GM18517 (cell line): Measurements from ENCODE around the gene PEAK3.

ENCODE experiments used
- ATAC-seq: cut with Tn5 transposase; IDR thresholded peaks from one replicate; pipeline ENCODE4 v1.9.1; 2021; ENCODE audit warnings: mild to moderate bottlenecking, moderate library complexity; ENCODE audit not compliant: unreplicated experiment

Gene PEAK3

DNA sequence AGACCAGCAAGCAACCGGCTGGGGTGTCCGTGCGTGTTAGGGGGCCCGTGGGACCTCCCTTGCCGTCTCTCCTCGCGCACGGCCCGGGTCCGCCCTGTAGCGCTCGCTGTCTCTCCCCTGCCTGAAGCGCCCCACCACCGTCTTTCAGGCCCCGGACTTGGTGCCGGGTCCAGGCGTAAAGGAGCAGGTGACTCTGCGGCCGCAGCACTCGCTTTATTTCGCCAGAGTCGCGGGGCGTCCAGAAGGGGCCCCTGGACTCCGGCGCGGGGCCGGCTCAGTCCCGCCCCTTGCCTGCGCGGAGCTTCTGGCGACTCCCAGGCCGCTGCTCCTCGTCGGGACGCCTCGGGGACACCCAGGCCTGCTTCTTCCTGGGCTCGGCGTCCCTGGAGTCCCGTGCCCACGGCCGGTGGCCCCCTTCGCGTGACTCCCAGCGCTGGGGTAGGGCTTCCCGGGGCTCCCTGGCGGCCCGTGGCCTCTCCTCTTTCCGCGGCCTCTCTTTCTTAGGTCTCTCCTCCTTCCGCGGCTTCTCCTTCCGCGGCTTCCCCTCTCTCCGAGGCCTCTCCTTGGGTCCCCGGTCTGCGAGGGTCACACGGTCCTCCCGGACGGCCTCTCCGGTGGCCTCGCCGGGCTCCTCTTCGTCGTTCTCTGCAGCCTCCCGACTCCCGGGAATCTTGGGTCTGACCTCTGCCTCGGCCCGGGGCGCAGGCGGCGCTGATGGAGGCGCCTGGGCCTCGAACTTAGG is 29.7 kb downstream of the PEAK3 start:
- ATAC-seq, result no peak

DNA sequence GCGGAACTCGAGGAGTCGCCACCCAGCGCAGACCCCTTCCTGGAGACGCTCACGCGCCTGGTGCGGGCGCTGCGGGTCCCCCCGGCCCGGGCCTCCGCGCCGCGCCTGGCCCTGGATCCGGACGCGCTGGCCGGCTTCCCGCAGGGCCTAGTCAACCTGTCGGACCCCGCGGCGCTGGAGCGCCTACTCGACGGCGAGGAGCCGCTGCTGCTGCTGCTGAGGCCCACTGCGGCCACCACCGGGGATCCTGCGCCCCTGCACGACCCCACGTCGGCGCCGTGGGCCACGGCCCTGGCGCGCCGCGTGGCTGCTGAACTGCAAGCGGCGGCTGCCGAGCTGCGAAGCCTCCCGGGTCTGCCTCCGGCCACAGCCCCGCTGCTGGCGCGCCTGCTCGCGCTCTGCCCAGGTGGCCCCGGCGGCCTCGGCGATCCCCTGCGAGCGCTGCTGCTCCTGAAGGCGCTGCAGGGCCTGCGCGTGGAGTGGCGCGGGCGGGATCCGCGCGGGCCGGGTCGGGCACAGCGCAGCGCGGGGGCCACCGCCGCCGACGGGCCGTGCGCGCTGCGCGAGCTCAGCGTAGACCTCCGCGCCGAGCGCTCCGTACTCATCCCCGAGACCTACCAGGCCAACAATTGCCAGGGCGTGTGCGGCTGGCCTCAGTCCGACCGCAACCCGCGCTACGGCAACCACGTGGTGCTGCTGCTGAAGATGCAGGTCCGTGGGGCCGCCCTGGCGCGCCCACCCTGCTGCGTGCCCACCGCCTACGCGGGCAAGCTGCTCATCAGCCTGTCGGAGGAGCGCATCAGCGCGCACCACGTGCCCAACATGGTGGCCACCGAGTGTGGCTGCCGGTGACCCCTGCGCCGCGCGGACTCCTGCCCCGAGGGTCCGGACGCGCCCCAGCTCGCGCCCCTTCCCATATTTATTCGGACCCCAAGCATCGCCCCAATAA is 30.6 kb downstream of the PEAK3 start:
- ATAC-seq, result no peak

DNA sequence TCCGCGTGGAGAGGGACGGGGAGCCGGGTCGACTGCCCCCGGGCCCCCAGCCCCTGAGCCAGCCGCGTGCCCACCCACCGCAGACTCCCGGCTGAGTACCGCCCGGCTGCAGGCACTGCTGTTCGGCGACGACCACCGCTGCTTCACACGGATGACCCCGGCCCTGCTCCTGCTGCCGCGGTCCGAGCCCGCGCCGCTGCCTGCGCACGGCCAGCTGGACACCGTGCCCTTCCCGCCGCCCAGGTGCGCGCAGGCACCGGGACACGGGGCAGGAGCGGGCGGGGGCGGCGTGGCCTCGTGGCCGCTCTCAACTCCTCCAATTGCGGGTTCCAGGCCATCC is 31.2 kb downstream of the PEAK3 start:
- no peak for ATAC-seq

DNA sequence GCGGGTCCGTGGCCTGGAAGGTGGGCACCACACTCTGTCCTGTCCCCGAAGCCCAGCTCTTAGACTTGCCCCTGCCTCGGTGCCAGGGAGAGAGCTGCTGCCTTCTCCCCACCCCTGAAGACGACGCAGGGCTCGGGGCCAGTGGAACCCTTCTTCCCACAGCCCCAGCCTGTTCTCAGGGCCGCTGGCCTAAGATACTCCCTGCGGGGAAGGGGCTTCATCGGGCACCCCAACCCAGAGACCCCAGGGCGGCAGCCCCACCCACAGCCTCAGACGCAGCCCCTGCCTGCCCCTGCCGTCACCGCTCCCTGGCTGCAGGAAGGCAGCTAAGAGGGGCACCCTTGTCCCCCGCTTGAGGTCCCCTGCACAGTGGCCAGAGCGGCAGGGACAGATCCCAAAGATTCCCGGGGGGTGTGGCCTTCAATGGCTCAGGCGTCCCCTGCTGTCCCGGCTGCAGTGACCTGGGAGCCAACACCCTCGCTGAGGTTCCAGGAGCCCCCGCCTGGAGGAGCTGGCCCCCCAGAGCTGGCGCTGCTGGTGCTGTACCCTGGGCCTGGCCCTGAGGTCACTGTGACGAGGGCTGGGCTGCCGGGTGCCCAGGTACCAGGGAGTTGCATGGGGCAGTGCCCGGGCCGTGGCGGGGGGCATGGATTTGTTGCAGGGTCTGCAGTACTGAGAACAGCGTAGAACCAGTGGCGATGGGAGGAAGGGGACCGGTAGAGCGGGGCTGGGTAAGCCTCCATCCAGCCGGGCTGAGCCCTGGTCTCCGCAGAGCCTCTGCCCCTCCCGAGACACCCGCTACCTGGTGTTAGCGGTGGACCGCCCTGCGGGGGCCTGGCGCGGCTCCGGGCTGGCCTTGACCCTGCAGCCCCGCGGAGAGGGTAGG is 31.9 kb downstream of the PEAK3 start:
- ATAC-seq, result no peak

DNA sequence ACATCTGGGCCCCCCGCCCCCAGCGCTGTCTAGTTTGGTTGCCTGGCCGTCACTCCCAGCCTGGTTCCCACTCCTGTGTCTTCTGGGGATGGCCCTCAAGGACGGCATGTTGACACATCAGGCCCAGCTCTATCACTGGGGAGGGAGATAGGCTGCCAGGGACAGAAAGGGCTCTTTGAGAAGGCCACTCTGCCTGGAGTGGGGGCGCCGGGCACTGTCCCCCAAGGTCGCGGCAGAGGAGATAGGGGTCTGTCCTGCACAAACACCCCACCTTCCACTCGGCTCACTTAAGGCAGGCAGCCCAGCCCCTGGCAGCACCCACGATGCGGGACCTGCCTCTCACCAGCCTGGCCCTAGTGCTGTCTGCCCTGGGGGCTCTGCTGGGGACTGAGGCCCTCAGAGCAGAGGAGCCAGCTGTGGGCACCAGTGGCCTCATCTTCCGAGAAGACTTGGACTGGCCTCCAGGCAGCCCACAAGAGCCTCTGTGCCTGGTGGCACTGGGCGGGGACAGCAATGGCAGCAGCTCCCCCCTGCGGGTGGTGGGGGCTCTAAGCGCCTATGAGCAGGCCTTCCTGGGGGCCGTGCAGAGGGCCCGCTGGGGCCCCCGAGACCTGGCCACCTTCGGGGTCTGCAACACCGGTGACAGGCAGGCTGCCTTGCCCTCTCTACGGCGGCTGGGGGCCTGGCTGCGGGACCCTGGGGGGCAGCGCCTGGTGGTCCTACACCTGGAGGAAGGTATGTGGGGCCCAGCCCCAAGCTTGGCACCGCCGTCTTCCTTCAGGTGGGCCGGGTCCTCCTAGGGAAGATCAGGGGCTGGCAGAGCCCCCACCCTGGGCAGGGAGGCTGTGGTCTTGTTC is 32.7 kb downstream of the PEAK3 start, which contains the start of gene AMH:
TSS of gene AMH (plus strand) at position 314 of the 857 bp plus-strand sequence. CDS start at position 324, 10 bp downstream.
- no peak for ATAC-seq

DNA sequence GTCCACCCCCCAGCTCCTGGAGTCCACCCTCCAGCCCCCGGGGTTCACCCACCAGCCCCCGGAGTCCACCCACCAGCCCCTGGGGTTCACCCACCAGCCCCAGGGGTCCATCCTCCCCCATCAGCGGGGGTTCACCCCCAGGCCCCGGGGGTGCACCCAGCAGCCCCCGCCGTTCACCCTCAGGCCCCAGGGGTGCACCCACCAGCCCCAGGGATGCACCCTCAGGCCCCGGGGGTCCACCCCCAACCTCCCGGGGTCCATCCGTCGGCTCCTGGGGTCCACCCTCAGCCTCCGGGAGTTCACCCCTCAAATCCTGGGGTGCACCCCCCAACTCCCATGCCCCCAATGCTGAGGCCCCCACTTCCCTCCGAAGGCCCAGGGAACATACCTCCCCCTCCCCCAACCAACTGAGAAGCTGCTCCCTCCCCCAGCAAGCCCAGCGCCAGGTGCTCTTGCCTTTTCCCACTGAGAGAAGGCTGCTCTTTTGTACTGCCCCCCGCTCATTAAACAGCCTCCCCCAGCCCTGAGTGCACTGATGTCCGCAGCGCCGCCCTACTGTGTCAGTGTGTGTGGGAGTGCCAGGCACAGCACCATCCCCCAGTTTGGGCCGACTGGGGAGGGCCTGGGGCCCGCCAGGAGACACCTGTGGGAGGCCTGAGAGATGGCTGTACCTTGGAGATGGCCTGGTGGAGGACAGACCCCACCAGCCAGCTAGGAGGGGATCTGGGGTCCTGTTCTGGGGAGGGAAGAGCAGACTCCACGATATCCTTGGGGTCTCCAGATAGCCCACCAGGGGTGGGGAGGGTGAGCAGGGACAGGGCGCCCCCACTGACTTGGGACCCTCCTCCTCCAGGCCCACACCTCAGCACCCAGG is 33.6 kb downstream of the PEAK3 start:
- ATAC-seq, result no peak

DNA sequence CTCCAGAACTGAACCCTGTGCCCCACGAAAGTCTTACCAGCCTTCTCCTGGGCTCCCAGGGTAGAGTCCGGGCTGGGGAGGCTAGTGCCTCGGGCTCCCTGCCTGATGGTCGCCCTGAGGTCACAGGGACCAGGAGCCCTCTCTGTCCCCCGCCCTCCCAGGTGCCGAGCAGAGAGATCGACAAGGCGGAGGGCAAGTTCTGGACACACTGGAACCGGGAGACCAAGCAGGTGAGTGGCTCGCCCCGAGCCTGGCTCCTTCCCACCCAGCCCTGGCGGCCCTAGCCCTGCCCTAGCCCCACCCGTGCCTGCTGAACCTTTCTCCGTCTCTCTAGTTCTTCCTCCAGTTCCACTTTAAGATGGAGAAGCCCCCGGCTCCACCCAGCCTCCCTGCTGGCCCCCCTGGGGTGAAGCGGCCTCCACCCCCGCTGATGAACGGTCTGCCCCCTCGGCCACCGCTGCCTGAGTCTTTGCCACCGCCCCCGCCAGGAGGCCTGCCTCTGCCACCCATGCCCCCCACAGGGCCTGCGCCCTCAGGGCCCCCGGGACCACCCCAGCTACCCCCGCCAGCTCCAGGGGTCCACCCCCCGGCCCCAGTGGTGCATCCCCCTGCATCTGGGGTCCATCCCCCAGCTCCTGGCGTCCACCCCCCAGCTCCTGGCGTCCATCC is 34.4 kb downstream of the PEAK3 start:
- no peak for ATAC-seq

DNA sequence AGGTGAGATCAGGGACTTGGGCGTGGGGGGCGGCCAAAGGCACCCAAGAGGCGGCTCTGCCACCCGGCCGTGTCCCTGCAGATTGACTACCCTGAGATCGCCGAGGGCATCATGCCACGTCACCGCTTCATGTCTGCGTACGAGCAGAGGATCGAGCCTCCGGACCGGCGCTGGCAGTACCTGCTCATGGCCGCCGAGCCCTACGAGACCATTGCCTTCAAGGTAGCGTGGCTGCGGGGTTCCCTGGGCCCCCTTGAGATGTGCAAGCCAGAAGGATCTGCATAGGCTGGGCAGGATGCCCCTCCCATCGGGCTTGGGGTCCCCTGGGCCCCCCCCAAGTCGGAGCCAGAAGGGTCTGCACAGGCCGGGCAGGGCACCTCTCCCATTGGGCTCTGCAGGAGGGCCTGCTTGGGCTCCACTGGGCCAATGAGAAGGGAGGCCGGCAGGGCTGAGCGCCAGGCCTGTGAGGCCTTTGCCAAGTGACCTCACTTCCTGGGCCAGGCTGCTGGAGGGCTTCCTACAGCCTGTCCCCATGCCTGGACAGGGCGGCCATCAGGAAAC is 35.1 kb downstream of the PEAK3 start:
- ATAC-seq, result no peak

DNA sequence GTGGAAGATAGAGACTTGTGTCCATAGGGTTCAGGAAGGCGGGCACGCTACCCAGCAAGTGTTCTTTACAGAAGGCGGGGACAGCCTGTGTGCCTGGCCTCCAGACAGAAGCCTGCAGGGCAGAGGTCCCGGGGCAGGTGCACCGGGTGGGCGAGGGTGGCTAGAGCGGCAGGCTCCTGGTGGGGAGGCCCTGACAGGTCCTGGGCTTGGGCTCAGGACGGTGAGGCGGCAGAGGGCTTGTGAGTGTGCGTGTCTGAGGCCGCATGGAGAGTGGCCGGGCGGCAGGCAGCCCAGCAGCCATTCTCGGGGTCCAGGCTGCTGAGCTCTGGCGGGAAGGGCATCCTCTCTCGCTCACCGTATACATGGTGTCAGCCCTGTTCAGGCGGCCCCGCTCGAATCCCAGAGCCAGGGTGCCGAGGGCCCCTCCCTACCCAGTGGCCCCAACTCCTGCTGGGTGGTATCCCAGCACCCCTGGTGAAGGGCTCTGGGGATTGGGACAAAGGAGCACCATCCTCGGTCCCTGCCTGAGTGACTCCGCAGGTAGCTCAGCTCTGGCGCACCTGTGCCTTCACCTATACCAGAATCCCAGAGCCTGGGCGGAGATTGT is 35.9 kb downstream of the PEAK3 start:
- no peak for ATAC-seq

DNA sequence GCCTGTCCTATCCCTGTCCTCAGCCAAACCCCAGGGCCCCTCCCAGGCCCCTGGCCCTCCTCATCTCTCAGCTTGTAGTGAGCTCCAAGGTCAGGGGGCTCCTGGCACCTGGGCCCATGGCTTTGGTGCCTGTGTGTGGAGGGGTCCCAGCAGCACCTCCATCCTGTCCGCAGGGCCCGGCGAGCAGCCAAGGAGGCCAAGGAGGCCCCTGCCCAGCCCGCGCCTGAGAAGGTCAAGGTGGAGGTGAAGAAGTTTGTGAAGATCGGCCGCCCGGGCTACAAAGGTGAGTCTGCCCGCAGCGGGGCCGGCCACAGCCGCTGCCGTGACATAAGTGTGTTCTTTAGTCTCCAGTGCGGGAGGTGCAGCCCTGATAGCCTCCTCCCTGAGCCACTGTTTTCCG is 36.7 kb downstream of the PEAK3 start:
- no peak for ATAC-seq

DNA sequence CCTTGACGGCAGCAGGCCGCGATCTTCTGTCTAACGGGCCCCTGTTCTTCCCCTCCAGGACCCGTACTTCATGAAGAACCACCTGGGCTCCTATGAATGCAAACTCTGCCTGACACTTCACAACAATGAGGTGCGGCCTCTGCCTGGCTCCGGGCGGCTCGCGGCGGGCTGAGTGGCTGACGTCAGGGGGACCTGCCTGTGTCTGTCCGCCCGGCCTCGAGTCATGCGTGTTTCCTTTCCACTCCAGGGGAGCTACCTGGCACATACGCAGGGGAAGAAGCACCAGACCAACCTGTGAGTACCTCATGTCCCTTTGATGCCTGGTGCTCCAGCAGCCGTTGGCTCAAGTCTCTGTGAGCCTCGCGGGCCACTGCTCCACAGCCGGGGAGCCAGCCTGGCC is 37.5 kb downstream of the PEAK3 start:
- ATAC-seq, result no peak

DNA sequence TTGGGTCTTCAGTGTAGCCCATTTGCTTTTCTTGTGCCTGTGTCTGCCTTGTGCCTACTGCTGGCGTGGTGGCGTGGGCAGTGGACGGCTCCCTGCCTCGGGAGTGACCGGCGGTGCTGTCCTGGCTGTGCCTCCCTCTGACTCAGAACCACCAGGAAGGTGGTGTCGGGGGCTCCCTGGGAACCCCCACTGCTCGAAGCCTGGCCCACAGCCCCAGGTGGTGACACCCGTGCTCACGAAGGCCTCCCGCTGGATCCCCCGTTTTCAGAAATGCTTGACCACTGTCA is 37.9 kb downstream of the PEAK3 start:
- ATAC-seq, result no peak

DNA sequence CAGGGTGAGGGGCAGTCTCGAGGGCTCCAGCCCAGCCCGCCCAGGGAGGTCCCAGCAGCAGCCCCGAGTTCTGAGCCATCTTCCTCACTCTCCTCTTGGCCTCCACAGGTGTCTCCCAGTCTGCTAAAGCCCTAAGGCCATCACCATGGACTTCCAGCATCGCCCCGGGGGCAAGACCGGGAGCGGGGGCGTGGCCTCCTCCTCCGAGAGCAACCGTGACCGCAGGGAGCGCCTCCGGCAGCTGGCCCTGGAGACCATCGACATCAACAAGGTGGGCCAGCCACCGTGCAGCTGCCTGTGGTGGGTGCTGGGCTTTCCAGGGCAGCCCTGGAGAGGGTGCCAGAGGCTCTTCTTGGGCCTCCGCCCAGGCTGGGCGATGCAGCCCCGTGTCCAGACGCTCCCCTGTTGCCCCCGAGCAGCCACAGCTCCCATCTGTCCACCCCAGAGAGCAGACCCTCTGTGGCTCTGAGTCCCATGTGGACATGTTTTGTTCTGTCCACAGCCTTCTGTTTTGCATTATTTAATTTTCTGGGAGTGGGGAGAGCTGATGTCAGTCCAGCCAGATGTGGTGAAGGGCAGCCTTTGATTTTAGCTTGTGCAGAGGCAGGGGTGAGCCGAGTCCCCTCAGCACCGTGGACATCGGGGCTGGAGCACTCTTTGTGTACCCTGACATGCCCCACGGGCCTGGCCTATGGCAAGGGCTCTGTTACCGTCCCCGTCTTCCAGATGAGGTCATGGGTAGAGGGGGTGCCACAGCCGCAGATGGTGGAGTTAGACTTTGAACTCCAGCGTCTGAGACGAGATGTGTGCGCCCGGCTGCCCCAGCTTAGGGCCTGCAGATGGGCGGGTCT is 38.5 kb downstream of the PEAK3 start:
- ATAC-seq, result no peak

DNA sequence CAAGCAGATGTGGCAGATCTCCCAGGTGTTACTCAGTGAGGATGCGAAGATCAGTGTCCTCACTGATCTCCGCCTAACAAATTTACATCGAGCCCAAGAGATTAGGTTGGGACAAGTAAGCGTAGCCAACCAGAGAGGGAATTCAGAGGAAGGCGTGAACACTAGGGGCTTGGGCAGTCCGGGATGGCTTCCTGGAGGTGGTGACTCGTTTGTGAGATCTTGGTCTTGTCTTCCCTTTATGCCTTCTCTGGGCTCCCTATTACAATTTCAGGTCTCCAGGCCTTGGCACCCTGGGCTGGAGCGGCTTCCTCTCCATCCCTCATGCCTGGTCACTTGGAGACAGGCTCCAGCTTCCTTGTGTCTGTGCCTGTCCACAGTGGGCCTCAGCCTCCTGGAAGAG is 39.2 kb downstream of the PEAK3 start:
- ATAC-seq, result no peak

DNA sequence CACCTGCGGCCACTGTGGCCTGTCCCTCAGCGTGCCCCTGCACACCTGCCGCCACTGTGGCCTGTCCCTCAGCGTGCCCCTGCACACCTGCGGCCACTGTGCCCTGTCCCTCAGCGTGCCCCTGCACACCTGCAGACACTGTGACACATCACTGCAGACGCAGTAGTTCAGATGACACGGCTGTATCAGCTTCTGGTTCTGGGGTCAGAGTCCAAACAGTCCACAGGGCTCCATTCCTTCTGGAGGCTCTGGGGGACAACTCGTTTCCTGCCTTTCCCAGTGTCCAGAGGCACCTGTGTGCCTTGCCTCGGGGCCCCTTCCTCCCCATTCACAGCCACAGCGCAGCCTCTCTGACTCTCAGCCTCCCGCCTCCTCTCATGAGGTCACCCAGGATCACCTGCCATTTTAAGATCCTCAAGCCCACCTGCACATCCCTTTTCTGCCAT is 39.9 kb downstream of the PEAK3 start:
- no peak for ATAC-seq

DNA sequence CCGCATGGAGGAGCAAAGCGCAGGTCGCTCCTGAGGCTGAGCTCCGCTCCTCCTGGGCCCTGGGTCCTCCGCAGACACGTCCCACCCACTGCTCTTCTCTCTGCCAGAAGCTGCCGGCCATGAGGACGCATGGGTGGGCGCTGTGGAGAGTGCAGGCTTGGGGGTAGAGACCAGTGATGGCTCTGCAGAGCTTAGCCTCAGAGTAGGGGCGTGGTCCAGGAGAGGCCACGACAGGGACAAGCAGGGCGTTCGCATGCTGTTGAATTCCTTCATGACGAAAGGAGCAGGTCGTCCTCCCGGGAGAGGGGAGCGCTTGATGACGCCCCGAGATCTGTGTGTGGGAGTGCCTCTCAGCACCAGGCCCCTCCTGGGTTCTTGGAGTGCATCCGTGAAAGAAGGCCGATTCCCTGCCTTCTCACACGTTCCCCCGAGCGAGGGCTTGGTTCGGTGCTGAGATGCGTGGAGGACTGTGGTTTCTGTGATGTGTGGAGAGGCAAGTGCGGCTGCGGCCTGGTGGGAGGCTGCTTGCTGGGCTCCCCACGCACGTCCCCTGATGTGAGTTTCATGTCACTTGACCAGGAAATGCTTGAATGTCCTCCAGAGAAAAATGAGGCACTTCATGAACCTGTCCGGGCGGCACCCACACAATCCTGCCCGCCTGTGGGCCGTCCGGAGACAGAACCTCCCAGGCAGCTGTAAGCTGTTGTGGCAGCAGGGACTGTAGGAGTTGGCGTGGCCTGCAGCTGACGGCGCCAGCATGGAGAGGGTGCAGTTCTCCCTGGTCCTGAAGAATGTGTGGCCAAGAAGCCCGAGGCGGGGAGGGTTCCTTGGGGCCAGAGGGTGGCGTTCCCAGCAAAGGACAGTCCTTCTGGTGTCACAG is 40.9 kb downstream of the PEAK3 start:
- ATAC-seq, result no peak
